ENCODE results near the gene TRPV4.

DNA sequence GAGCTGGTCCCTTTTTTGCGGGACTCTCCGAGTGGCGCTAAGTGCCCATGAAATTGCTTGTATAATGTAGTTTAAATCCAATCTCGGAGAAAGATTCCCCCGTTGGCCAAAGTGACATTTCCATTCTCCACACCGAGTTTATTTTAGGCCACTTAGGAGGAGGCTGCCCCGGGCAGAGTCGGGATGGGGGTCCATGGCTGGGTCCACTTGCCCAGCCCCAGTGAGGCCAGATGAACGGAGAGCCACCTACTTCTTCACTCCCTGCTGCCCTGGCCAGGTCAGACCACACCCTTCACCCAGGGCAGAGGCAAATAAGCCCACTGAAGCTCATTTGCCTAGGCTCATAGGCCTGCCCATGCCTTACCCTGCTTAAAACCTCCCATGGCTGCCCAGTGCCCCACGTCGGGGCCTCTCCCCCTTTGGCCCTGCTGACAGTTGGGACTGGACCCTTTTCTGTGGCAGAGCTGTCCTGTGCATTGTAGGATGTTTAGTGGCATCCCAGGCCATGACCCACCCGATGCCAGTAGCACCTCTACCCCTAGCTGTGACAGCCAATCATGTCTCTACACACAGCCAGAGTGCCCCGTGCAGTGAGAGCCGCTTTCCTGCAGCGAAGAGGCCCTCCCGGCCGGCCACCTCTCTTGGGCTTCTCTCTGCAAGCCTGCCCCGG, 68.3 kb downstream of the TRPV4 start:
- TF ChIP-seq NFIC (IDR thresholded peaks at IDR 0.05; ENCODE audit: low read depth, low read length) (no peak), TCF12 (IDR thresholded peaks at IDR 0.05; ENCODE audit: low read depth, low read length) (no peak), ZNF274 (IDR thresholded peaks at IDR 0.05; ENCODE audit: insufficient read depth, insufficient read length) (no peak)
- TF ChIP-seq, protein P1, sequence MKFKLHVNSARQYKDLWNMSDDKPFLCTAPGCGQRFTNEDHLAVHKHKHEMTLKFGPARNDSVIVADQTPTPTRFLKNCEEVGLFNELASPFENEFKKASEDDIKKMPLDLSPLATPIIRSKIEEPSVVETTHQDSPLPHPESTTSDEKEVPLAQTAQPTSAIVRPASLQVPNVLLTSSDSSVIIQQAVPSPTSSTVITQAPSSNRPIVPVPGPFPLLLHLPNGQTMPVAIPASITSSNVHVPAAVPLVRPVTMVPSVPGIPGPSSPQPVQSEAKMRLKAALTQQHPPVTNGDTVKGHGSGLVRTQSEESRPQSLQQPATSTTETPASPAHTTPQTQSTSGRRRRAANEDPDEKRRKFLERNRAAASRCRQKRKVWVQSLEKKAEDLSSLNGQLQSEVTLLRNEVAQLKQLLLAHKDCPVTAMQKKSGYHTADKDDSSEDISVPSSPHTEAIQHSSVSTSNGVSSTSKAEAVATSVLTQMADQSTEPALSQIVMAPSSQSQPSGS (IDR thresholded peaks at IDR 0.05; ENCODE audit: low read length): no peak
- TF ChIP-seq, protein P2, sequence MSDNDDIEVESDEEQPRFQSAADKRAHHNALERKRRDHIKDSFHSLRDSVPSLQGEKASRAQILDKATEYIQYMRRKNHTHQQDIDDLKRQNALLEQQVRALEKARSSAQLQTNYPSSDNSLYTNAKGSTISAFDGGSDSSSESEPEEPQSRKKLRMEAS (IDR thresholded peaks at IDR 0.05; ENCODE audit: low read depth, low read length): no peak

Data from GM12878 (cell line).